Hepatocyte (in vitro differentiated cells): ENCODE data around the gene HECTD2.

Source experiments
- CTCF ChIP-seq: fragments of 200-600 bp; sonication (generic); IDR thresholded peaks from 2 replicates; pipeline ENCODE4 v1.5.1; 2016; ENCODE audit warnings: antibody characterized with exemption, mild to moderate bottlenecking; ENCODE audit not compliant: poor library complexity
- EZH2phosphoT487 ChIP-seq: fragments of 200-600 bp; sonication (generic); IDR thresholded peaks from one replicate; pipeline ENCODE4 v1.6.1; 2018; ENCODE audit warnings: antibody characterized with exemption, mild to moderate bottlenecking, low read depth, moderate library complexity; ENCODE audit not compliant: unreplicated experiment, severe bottlenecking

- TF ChIP-seq EZH2phosphoT487 (no peak), CTCF (no peak)
These were observed 135.7 kb downstream of the HECTD2 start for GRCh38 chr10:91545838-91546237.
